NCI-H1105 (cell line): ENCODE measurements around the gene LRRFIP1.

ENCODE experiments used
- DNase-seq: peaks from one replicate; lab custom pipeline; 2025; lab: John Stamatoyannopoulos, UW

The LRRFIP1 gene

GRCh38 chr2:237640493-237640998 lies 13.2 kb downstream of the LRRFIP1 start:
- DNase-seq, result no peak

- no peak for DNase-seq
Measured at GRCh38 chr2:237642038-237642734, 14.8 kb downstream of the LRRFIP1 start.

DNA sequence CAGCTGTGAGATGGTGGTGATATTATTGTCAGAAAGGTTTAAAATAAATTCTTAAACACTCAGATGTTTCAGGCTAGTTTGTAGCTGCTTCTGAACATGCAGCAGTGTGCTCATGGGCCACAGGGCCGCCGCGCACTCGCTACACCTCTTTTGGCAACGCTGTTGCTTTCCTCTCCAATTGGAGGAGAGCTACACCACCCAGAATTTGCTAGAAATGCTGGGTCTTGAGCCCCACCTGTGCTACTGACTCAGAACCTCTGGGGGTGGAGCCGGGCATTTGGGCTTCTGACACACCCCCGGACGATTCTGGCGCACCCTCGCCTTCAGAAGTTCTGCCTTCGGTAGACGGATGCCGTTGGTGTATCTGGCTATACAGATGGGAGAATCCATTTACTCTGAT lies 15.7 kb downstream of the LRRFIP1 start:
- DNase-seq, result no peak

- DNase-seq, result no peak
Measured at GRCh38 chr2:237643582-237644380, 16.4 kb downstream of the LRRFIP1 start.

GRCh38 chr2:237644381-237644703 lies 17.0 kb downstream of the LRRFIP1 start:
- DNase-seq, result no peak

GRCh38 chr2:237645261-237645660 lies 17.9 kb downstream of the LRRFIP1 start:
- no peak for DNase-seq

GRCh38 chr2:237647176-237648015 lies 20.0 kb downstream of the LRRFIP1 start:
- no peak for DNase-seq

GRCh38 chr2:237648016-237648381 lies 20.6 kb downstream of the LRRFIP1 start:
- DNase-seq, result no peak

GRCh38 chr2:237649541-237650454 lies 22.4 kb downstream of the LRRFIP1 start:
- no peak for DNase-seq

- no peak for DNase-seq
Measured at GRCh38 chr2:237650455-237650850, 23.1 kb downstream of the LRRFIP1 start.

- DNase-seq, result no peak
Measured at GRCh38 chr2:237651761-237652160, 24.4 kb downstream of the LRRFIP1 start.

- no peak for DNase-seq
Measured at GRCh38 chr2:237652181-237652580, 24.8 kb downstream of the LRRFIP1 start.

DNA sequence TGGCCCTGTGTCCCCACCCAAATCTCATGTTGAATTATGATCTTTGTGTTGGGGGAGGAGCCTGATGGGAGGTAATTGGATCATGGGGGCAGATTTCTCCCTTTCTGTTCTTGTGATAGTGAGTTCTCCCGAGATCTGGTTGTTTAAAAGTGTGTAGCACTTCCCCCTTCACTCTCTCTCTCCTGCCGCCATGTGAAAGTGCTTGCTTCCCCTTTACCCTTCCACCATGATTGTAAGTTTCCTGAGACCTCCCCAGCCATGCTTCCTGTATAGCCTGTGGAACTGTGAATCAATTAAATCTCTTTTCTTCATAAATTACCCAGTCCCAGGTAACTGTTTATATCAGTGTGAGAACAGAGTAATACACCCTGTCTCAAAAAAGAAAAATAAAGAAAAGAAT lies 25.5 kb downstream of the LRRFIP1 start:
- DNase-seq, result no peak

GRCh38 chr2:237653776-237654558 lies 26.6 kb downstream of the LRRFIP1 start:
- DNase-seq, result no peak

- no peak for DNase-seq
Measured at GRCh38 chr2:237657063-237657462, 29.7 kb downstream of the LRRFIP1 start.

- no peak for DNase-seq
Measured at GRCh38 chr2:237660381-237660900, 33.1 kb downstream of the LRRFIP1 start.

DNA sequence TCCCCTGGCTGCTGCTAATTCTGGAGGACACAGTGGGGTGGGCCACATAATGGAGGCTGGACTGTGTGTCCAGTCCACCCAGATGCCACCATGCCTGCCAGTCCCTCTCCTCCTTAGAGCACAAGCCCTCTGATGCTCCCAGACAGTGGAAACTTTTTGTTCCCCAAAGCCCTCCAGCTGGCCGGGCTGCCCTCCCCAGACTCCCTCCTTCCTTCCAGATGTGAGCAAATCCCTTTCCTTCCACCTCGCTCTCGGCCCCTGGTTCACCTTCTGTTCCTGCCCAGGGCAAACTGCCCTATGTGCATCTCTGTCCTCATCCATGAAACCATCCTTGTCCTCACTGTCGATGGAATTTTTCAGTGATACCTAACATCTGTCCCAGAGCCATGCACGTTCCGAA lies 33.9 kb downstream of the LRRFIP1 start:
- no peak for DNase-seq

- DNase-seq, result no peak
Measured at GRCh38 chr2:237661799-237662328, 34.5 kb downstream of the LRRFIP1 start.

DNA sequence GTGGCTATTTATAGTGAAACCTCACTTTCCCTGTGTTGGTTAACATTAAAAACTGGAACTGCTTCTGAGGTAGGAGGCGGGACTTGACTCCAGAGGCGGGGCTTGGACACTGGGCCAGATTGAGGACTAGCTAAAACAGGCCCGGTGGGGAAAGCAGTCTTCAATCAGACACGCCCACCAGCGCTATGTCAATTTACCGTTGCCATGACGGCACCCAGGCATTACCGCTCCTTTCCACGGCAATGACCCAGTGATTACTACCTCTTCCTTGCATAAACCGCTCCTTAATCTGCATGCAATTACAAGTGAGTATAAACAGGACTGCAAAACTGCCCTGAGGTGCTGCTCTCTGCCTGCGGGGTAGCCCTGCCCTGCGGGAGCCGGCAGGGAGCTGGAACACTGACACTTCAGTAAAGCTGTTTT lies 35.3 kb downstream of the LRRFIP1 start:
- peak; percentile 52 for DNase-seq

- no peak for DNase-seq
Measured at GRCh38 chr2:237663517-237664110, 36.2 kb downstream of the LRRFIP1 start.
